Measurements from ENCODE around the gene CMTM2.
"Not testable (repeated sequence)": the region's sequence is repeated elsewhere in the genome, so short reads cannot be mapped to it uniquely, and the experiment has no call there.

The CMTM2 gene

DNA sequence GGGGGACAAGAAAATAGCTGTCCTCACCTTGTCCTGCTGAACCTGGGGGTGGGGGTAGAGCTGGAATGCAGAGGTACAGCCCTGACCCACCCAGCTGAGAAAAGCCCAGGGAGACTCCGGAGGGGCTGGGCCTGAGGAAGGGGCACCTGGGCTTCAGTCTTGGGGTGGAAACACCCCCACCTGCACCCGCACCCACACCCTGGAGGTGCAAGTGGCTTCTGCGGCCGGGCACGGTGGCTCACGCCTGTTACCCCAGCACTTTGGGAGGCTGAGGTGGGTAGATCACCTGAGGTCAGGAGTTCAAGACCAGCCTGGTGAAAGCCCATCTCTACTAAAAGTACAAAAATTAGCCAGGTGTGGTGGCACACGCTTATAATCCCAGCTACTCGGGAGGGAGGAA lies 32.6 kb downstream of the CMTM2 start:
- not testable (repeated sequence) for H2AFZ ChIP-seq (ENCODE audit: low read depth, low read length); H3K9me3 ChIP-seq (ENCODE audit: low read length); H3K4me3 ChIP-seq (ENCODE audit: low read length); H3K4me1 ChIP-seq (ENCODE audit: insufficient read depth, low read length); H3K27me3 ChIP-seq (ENCODE audit: insufficient read depth, low read length)
- peaks cover 65% of the 10 kb centered on the region for H3K36me3 ChIP-seq (ENCODE audit: insufficient read depth, low read length)

DNA sequence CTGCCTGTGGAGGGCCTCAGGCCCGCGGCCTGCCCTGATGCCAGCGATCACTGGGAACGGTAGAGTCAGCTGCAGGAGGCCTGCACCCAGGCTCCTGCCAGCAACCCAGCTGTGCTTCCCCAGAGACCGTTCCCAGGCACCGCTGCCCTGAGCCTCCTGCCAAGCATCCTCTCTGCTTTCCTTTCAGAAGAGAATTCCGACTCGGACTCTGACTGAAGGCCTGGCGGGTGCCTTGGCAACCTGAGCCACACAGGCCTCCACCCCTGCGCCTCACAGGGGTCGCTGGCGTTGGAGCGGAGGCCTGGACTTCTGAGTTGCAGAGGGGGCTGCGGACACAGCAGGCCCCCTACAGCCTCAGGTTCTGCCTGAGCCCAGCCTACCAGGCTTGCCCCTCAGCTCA lies 33.2 kb downstream of the CMTM2 start:
- H2AFZ ChIP-seq (ENCODE audit: low read depth, low read length), result no peak overlapping the region
- H3K27me3 ChIP-seq (ENCODE audit: insufficient read depth, low read length), result no peaks in the 10 kb centered on the region
- H3K36me3 ChIP-seq (ENCODE audit: insufficient read depth, low read length), result peaks cover 63% of the 10 kb centered on the region
- H3K9me3 ChIP-seq (ENCODE audit: low read length), result peaks cover 5% of the 10 kb centered on the region
- H3K4me1 ChIP-seq (ENCODE audit: insufficient read depth, low read length), result peaks cover 4% of the 10 kb centered on the region
- no peak overlapping the region for H3K4me3 ChIP-seq (ENCODE audit: low read length)

DNA sequence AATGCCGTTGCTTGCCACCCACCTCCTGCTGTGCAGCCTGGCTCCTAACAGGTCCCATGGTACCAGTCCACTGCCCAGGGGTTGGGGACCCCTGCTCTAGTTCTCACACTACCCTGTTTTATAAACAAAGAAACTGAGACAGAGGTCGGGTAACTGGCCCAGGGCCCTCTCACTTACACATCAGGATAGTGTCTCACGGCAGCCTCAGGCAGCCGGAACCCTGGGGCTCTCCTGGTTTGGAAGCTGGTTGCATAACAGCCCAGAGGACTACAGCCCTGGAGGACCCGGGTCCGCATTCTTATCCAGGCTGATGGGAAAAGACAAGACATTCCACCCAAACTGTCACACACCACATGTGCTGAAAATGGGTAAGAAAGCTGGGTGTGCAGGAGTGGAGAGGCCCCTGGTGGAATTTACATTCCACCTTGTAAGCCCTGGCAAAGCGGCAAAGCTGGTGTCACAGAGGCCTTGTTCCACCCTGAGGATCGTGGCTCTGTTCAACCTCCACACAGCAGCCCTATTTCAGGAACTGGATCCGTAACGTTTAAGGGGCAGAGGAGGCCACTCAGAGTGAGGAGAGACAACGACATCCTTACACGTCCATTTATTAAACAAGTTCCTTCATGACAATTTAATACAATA lies 35.0 kb downstream of the CMTM2 start:
- Histone ChIP-seq H3K4me1 (ENCODE audit: insufficient read depth, low read length) (no peaks in the 10 kb centered on the region), H3K36me3 (ENCODE audit: insufficient read depth, low read length) (peaks cover 61% of the 10 kb centered on the region), H2AFZ (ENCODE audit: low read depth, low read length) (no peak overlapping the region), H3K4me3 (ENCODE audit: low read length) (no peak overlapping the region), H3K27me3 (ENCODE audit: insufficient read depth, low read length) (no peaks in the 10 kb centered on the region), H3K9me3 (ENCODE audit: low read length) (peaks cover 5% of the 10 kb centered on the region)

DNA sequence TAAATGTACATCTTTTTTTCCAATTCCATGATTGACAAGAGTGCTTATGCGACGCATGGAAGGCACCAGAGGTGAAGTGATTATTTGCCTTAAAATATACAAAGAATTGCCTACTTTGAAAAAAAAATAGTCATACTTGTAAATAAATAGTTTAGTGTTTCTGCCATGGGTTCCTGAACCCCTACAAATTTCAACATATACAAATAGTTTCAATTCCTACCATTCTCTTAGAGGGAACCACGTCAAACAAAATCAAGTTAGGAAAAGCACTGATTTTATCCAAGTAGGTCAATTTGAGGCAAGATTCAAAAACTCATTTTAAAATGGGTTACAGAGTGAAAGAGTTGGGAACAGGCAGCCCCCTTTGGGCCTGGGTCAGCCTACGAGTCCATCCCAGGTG lies 36.9 kb downstream of the CMTM2 start:
- Histone ChIP-seq H3K27me3 (ENCODE audit: insufficient read depth, low read length) (no peaks in the 10 kb centered on the region), H3K36me3 (ENCODE audit: insufficient read depth, low read length) (peaks cover 46% of the 10 kb centered on the region), H3K4me1 (ENCODE audit: insufficient read depth, low read length) (no peaks in the 10 kb centered on the region), H3K9me3 (ENCODE audit: low read length) (peaks cover 5% of the 10 kb centered on the region), H3K4me3 (ENCODE audit: low read length) (no peak overlapping the region), H2AFZ (ENCODE audit: low read depth, low read length) (no peak overlapping the region)

DNA sequence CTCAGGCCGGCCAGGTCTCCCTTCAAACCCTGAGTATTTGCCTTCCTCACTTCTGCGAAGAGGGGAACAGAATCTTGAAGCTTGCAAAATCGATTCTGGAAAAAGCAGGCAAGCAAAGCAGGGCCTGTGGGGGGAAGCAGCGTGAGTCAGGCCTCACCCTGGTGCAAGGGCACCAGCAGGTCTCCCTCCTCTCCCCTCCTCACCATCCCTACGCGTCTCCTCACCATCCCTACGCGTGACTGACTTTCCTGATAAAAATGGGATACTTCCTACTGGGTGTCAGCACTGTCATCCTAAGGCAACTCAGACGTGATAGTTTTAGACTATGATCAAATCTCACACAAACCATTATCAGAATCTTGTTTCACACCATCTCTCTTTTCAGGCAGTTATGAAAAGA lies 37.3 kb downstream of the CMTM2 start:
- H3K27me3 ChIP-seq (ENCODE audit: insufficient read depth, low read length), result no peaks in the 10 kb centered on the region
- no peak overlapping the region for H3K4me3 ChIP-seq (ENCODE audit: low read length)
- H3K36me3 ChIP-seq (ENCODE audit: insufficient read depth, low read length), result peaks cover 41% of the 10 kb centered on the region
- H2AFZ ChIP-seq (ENCODE audit: low read depth, low read length), result no peak overlapping the region
- no peaks in the 10 kb centered on the region for H3K4me1 ChIP-seq (ENCODE audit: insufficient read depth, low read length)
- H3K9me3 ChIP-seq (ENCODE audit: low read length), result peaks cover 5% of the 10 kb centered on the region

DNA sequence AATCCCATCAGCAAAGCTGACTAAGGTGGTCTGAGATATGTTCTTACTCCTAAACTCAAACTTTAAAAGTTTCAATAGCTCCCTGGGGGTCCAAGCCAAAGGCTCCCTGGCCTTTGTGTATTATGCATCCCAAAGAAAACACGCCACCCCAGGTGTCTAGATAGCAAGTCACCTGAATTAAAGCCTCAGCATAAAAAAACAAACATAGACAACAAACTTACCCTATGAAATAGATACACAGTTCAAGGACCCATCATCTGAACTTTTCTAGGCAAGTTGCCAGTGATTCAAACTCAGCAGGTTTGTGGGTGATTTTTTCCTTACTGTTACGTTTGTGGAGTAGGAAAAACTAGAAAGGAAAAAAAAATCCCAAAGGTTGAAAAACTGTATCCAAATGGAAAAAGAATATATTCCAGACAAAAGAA lies 37.8 kb downstream of the CMTM2 start:
- Histone ChIP-seq H3K36me3 (ENCODE audit: insufficient read depth, low read length) (peaks cover 37% of the 10 kb centered on the region), H3K4me1 (ENCODE audit: insufficient read depth, low read length) (no peaks in the 10 kb centered on the region), H3K4me3 (ENCODE audit: low read length) (no peak overlapping the region), H3K27me3 (ENCODE audit: insufficient read depth, low read length) (no peaks in the 10 kb centered on the region), H3K9me3 (ENCODE audit: low read length) (peaks cover 5% of the 10 kb centered on the region), H2AFZ (ENCODE audit: low read depth, low read length) (no peak overlapping the region)

DNA sequence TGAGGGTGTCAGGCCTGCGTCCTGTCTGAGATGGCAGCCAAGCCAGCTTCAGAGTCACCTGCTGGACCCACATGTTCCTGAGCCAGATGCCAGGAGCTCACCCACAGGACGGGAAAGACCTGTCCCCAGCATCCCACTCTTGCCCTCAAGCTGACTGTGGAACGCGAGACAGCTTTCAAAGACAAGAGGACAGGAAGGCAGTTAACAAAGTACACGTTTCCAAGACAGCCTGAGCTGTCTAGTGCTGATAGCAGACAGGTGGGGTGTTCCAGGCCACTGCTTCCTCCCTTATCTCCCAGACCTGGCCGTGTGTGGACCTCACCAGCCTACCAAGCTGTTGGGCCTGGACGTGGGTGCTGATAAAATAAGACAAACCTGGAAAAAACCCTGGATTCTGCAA lies 38.5 kb downstream of the CMTM2 start:
- Histone ChIP-seq H3K4me3 (ENCODE audit: low read length) (no peak overlapping the region), H3K36me3 (ENCODE audit: insufficient read depth, low read length) (peaks cover 32% of the 10 kb centered on the region), H3K27me3 (ENCODE audit: insufficient read depth, low read length) (no peaks in the 10 kb centered on the region), H2AFZ (ENCODE audit: low read depth, low read length) (no peak overlapping the region), H3K9me3 (ENCODE audit: low read length) (peaks cover 2% of the 10 kb centered on the region), H3K4me1 (ENCODE audit: insufficient read depth, low read length) (no peaks in the 10 kb centered on the region)

DNA sequence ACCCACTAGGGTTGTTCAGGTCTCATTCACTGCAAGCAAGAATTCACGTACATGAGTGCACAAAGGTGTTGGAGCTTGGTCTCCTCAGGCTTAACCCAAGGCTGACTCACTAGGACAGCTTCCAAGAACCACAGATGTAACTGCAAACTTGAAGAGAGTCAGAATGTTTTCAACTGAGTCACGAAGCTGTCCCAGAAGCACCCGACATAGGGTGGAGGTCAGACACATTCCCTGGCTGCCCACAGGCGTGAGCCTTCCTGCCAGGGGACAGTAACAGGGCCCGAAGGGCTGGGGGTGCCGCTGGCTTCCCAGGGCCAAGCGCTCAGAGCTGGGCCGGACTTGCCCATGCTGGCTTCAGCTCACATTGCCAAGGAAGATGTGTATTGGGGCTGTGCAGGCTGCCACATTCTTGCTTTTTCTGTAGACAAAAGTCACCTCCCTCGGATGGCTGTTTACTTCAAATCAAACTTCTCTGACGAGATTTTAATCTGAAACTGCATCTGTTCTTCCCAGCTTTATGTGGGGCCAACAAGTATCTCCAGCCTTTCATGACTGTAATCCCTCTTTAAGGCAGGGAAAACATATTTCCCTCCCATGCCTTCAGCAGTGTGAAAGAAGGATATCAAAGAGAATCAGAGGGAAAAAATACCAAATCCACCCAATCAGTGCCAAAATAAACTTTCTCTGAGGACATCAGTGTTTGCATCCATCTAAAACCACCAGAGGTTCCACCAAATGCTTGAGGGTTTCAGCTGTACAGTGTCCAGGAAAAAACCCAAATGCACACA lies 39.5 kb downstream of the CMTM2 start:
- Histone ChIP-seq H3K9me3 (ENCODE audit: low read length) (no peaks in the 10 kb centered on the region), H2AFZ (ENCODE audit: low read depth, low read length) (no peak overlapping the region), H3K4me3 (ENCODE audit: low read length) (no peak overlapping the region), H3K4me1 (ENCODE audit: insufficient read depth, low read length) (no peaks in the 10 kb centered on the region), H3K36me3 (ENCODE audit: insufficient read depth, low read length) (peaks cover 27% of the 10 kb centered on the region), H3K27me3 (ENCODE audit: insufficient read depth, low read length) (no peaks in the 10 kb centered on the region)

DNA sequence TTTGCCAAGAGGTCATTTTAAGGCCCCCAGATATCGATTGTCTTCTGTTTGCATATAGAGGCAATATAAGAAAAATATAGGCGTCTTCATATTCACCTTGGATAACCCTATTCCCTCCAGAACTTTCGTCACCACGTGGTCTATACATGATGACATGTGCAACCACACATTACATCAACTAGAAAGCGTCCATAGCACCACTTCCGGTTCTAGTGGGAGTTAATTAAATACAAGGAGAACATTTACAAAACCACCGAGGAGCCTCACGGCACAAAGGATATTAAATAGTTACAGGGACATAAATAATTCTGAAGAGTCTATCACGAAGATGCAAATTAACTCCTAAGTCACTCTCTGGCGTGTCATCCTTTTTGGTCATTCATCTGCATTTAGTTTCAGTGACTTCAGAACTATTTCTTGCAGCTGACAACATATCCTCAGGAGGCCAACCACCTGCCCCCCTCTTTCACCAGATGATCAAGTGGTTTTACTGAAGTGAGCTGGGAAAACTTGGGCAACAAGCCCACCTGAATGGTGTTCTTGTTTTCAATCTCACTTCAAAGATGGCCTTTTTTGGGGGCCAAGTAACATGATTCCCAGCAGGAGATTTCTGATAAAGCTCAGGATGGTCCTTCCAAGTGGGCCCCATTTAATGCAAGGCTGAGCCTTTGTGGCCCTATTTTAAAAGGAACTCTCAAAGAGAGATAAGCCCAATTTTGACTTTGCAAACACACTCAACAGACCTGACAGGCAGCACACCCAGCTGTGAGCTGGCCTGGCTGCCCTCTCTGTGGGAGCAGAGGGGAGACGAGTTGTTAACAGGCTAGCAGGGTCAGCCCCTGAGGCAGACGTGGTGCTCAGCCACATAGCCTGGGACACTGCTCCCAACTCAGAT lies 40.5 kb downstream of the CMTM2 start:
- no peak overlapping the region for H2AFZ ChIP-seq (ENCODE audit: low read depth, low read length)
- no peaks in the 10 kb centered on the region for H3K4me1 ChIP-seq (ENCODE audit: insufficient read depth, low read length)
- H3K36me3 ChIP-seq (ENCODE audit: insufficient read depth, low read length), result peaks cover 18% of the 10 kb centered on the region
- H3K9me3 ChIP-seq (ENCODE audit: low read length), result no peaks in the 10 kb centered on the region
- no peak overlapping the region for H3K4me3 ChIP-seq (ENCODE audit: low read length)
- H3K27me3 ChIP-seq (ENCODE audit: insufficient read depth, low read length), result no peaks in the 10 kb centered on the region

DNA sequence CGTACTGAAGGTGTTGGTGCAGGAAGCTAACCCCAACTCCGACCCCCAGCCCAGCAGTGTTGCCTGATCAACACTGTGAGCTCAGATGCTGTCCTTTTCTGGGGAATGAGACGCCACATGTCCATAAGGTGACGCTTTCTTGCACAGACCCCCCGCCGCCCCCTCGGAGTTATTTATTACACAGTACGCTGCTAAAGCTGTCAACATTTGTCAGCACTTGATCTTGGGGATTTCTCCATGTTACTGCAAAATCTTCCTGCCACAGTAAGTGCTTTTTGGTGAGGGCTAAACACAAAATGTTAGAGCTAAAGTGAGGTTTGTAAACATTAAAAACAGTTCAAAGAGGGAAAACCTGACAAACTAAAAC lies 41.1 kb downstream of the CMTM2 start:
- no peak overlapping the region for H2AFZ ChIP-seq (ENCODE audit: low read depth, low read length)
- no peaks in the 10 kb centered on the region for H3K27me3 ChIP-seq (ENCODE audit: insufficient read depth, low read length)
- no peaks in the 10 kb centered on the region for H3K9me3 ChIP-seq (ENCODE audit: low read length)
- peaks cover 14% of the 10 kb centered on the region for H3K36me3 ChIP-seq (ENCODE audit: insufficient read depth, low read length)
- H3K4me3 ChIP-seq (ENCODE audit: low read length), result no peak overlapping the region
- no peaks in the 10 kb centered on the region for H3K4me1 ChIP-seq (ENCODE audit: insufficient read depth, low read length)

DNA sequence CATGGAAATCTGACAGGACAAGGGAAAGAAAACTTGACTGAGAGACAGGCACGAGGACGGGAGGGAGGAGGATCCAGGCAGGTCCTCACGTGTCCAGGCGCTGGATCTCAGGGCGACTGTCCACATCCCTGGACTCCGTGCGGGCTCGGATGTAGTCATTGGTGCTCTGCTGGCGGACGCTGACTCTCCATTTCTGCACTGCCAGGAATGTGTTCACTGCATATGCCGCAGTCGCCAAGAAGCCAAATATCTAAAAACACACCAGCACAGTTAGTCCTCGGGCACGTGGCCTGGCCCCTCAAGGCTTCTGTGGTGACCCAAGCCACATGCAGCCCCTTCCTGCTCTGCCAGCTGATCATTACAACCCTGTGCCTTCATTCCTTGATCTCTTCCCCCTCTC lies 42.7 kb downstream of the CMTM2 start:
- Histone ChIP-seq H3K4me1 (ENCODE audit: insufficient read depth, low read length) (no peaks in the 10 kb centered on the region), H2AFZ (ENCODE audit: low read depth, low read length) (no peak overlapping the region), H3K36me3 (ENCODE audit: insufficient read depth, low read length) (peaks cover 14% of the 10 kb centered on the region), H3K4me3 (ENCODE audit: low read length) (no peak overlapping the region), H3K9me3 (ENCODE audit: low read length) (no peaks in the 10 kb centered on the region), H3K27me3 (ENCODE audit: insufficient read depth, low read length) (no peaks in the 10 kb centered on the region)

DNA sequence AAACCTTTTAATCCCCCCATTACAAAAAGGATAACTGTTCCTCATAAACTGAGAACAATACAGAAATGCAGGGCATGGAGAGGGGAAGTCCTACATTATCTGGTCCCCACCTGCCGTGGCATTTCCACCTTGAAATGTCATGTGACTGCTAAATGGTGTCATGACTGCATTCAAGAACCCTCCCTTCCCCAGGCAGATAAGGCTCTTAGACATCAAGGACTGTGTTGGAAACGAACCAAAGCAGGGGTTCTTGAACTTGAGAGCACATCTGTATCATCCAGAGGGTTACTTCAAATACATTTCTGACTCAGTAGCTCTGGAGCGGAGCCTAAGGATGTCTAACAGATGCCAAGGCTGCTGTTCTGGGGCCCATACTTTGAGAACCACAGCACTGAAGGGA lies 43.6 kb downstream of the CMTM2 start:
- no peaks in the 10 kb centered on the region for H3K27me3 ChIP-seq (ENCODE audit: insufficient read depth, low read length)
- peaks cover 14% of the 10 kb centered on the region for H3K36me3 ChIP-seq (ENCODE audit: insufficient read depth, low read length)
- H3K4me1 ChIP-seq (ENCODE audit: insufficient read depth, low read length), result peaks cover 3% of the 10 kb centered on the region
- no peaks in the 10 kb centered on the region for H3K9me3 ChIP-seq (ENCODE audit: low read length)
- H2AFZ ChIP-seq (ENCODE audit: low read depth, low read length), result no peak overlapping the region
- no peak overlapping the region for H3K4me3 ChIP-seq (ENCODE audit: low read length)

DNA sequence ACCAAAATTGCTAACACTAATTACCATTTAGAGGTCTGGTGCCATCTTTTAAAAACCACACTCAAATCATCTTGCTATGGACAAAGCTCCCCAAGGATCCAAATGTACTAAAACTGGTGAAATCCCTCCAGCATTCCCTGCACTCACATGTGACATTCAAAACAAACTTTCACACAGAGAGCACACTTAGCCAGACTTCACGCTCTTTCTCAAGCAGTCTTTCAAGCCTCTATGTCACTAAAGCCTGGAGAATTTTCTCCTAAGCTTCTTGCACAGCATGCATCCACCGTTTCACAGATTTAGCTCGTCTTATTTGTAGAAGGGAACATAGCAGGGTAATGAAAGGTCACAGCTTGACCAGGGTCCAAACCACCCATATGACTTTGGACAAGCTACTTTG lies 44.5 kb downstream of the CMTM2 start:
- H3K4me1 ChIP-seq (ENCODE audit: insufficient read depth, low read length), result peaks cover 3% of the 10 kb centered on the region
- no peak overlapping the region for H3K4me3 ChIP-seq (ENCODE audit: low read length)
- H3K27me3 ChIP-seq (ENCODE audit: insufficient read depth, low read length), result no peaks in the 10 kb centered on the region
- H3K36me3 ChIP-seq (ENCODE audit: insufficient read depth, low read length), result peaks cover 9% of the 10 kb centered on the region
- H3K9me3 ChIP-seq (ENCODE audit: low read length), result no peaks in the 10 kb centered on the region
- H2AFZ ChIP-seq (ENCODE audit: low read depth, low read length), result no peak overlapping the region

Measured in neuron (in vitro differentiated cells).